ENCODE measurements around the gene SYNE3.

- no peak for TF ChIP-seq CTCF (IDR thresholded peaks at IDR 0.05 in 8 of 11, conservative IDR thresholded peaks at IDR 0.05 in 3 of 11)
- TF ChIP-seq POLR2AphosphoS5 (IDR thresholded peaks at IDR 0.05) = no peak
- no peak for TF ChIP-seq POLR2A (IDR thresholded peaks at IDR 0.05)
Measured at GRCh38 chr14:95536036-95536593, 19.7 kb upstream of the SYNE3 start.

Data from spleen (tissue), 7 donors.